Neuron (in vitro differentiated cells): Measurements from ENCODE around the gene PKN3.
"Not testable (repeated sequence)": the region's sequence is repeated elsewhere in the genome, so short reads cannot be mapped to it uniquely, and the experiment has no call there.

ENCODE experiments used
- H2AFZ ChIP-seq: one replicate; pipeline ENCODE4 v1.6.1; 2013; ENCODE audit warnings: low read depth, mild to moderate bottlenecking, inconsistent platforms, low read length, moderate library complexity
- H3K27me3 ChIP-seq: one replicate; pipeline ENCODE4 v1.6.1; 2013; ENCODE audit warnings: low read length; ENCODE audit not compliant: insufficient read depth
- H3K36me3 ChIP-seq: one replicate; pipeline ENCODE4 v1.6.1; 2013; ENCODE audit warnings: low read length; ENCODE audit not compliant: insufficient read depth
- H3K4me1 ChIP-seq: one replicate; pipeline ENCODE4 v1.6.1; 2013; ENCODE audit warnings: low read length; ENCODE audit not compliant: insufficient read depth
- H3K4me3 ChIP-seq: 2 replicates; pipeline ENCODE4 v1.5.1; 2013; ENCODE audit warnings: mild to moderate bottlenecking, low read length, moderate library complexity
- H3K9me3 ChIP-seq: one replicate; pipeline ENCODE4 v1.6.1; 2013; ENCODE audit warnings: low read length

PKN3 gene

GRCh38 chr9:128702445-128702948 is at the start of gene PKN3:
Gene PKN3 (plus strand): TSS chr9:128702503. CDS start chr9:128702916, 413 bp downstream.
- Histone ChIP-seq H3K36me3 (peaks cover 9% of the 10 kb centered on the region), H3K27me3 (no peaks in the 10 kb centered on the region), H3K9me3 (no peaks in the 10 kb centered on the region), H3K4me3 (peak within 1 kb of the TSS; percentile 89), H3K4me1 (peaks cover 4% of the 10 kb centered on the region), H2AFZ (peak within 1 kb of the TSS; percentile 91)

- Histone ChIP-seq H3K27me3 (no peaks in the 10 kb centered on the region), H3K36me3 (peaks cover 16% of the 10 kb centered on the region), H2AFZ (no peak overlapping the region), H3K4me3 (no peak overlapping the region), H3K9me3 (no peaks in the 10 kb centered on the region), H3K4me1 (peaks cover 2% of the 10 kb centered on the region)
Measured at GRCh38 chr9:128653908-128654307, 48.4 kb upstream of the PKN3 start.

- H3K4me3 ChIP-seq: no peak overlapping the region
- no peaks in the 10 kb centered on the region for H3K27me3 ChIP-seq
- no peaks in the 10 kb centered on the region for H3K9me3 ChIP-seq
- H3K4me1 ChIP-seq: peaks cover 2% of the 10 kb centered on the region
- H2AFZ ChIP-seq: no peak overlapping the region
- peaks cover 13% of the 10 kb centered on the region for H3K36me3 ChIP-seq
Measured at GRCh38 chr9:128654481-128654880, 47.8 kb upstream of the PKN3 start.

GRCh38 chr9:128656416-128657343 is 45.6 kb upstream of the PKN3 start, which contains the start of gene DYNC2I2:
Gene DYNC2I2 (minus strand): TSS chr9:128656847. CDS start chr9:128656726, 121 bp downstream.
- Histone ChIP-seq H3K4me3 (peak within 1 kb of the TSS; percentile 55), H3K36me3 (peaks cover 13% of the 10 kb centered on the region), H3K27me3 (no peaks in the 10 kb centered on the region), H2AFZ (peak within 1 kb of the TSS; percentile 86), H3K9me3 (no peaks in the 10 kb centered on the region), H3K4me1 (peaks cover 2% of the 10 kb centered on the region)

GRCh38 chr9:128657344-128657704 is 45.0 kb upstream of the PKN3 start:
- Histone ChIP-seq H3K4me1 (peaks cover 2% of the 10 kb centered on the region), H3K36me3 (peaks cover 11% of the 10 kb centered on the region), H3K9me3 (no peaks in the 10 kb centered on the region), H3K27me3 (no peaks in the 10 kb centered on the region), H3K4me3 (peak overlapping the region; percentile 55), H2AFZ (peak overlapping the region; percentile 86)

GRCh38 chr9:128657796-128658195 is 44.5 kb upstream of the PKN3 start:
- no peak overlapping the region for H2AFZ ChIP-seq
- H3K27me3 ChIP-seq: no peaks in the 10 kb centered on the region
- peaks cover 2% of the 10 kb centered on the region for H3K4me1 ChIP-seq
- peaks cover 10% of the 10 kb centered on the region for H3K36me3 ChIP-seq
- H3K9me3 ChIP-seq: no peaks in the 10 kb centered on the region
- no peak overlapping the region for H3K4me3 ChIP-seq

- H3K4me3 ChIP-seq, H3K9me3 ChIP-seq, H2AFZ ChIP-seq, H3K27me3 ChIP-seq, H3K36me3 ChIP-seq, H3K4me1 ChIP-seq: not testable (repeated sequence)
Measured at GRCh38 chr9:128666481-128666941, 35.8 kb upstream of the PKN3 start.

GRCh38 chr9:128669786-128670185 is 32.5 kb upstream of the PKN3 start:
- Histone ChIP-seq H3K4me1 (no peaks in the 10 kb centered on the region), H3K4me3 (no peak overlapping the region), H3K9me3 (no peaks in the 10 kb centered on the region), H2AFZ (no peak overlapping the region), H3K36me3 (no peaks in the 10 kb centered on the region), H3K27me3 (no peaks in the 10 kb centered on the region)

GRCh38 chr9:128675382-128675781 is 26.9 kb upstream of the PKN3 start:
- no peak overlapping the region for H2AFZ ChIP-seq
- H3K9me3 ChIP-seq: no peaks in the 10 kb centered on the region
- H3K36me3 ChIP-seq: no peaks in the 10 kb centered on the region
- no peaks in the 10 kb centered on the region for H3K4me1 ChIP-seq
- no peak overlapping the region for H3K4me3 ChIP-seq
- H3K27me3 ChIP-seq: no peaks in the 10 kb centered on the region

- no peaks in the 10 kb centered on the region for H3K36me3 ChIP-seq
- H3K9me3 ChIP-seq: no peaks in the 10 kb centered on the region
- no peak overlapping the region for H3K4me3 ChIP-seq
- H3K4me1 ChIP-seq: no peaks in the 10 kb centered on the region
- H2AFZ ChIP-seq: no peak overlapping the region
- H3K27me3 ChIP-seq: no peaks in the 10 kb centered on the region
Measured at GRCh38 chr9:128677794-128678193, 24.5 kb upstream of the PKN3 start.

- H3K4me3 ChIP-seq: peak overlapping the region; percentile 60
- peak overlapping the region; percentile 73 for H2AFZ ChIP-seq
- H3K36me3 ChIP-seq: no peaks in the 10 kb centered on the region
Measured at GRCh38 chr9:128683340-128684064, 18.8 kb upstream of the PKN3 start.

GRCh38 chr9:128684065-128684324 is 18.3 kb upstream of the PKN3 start:
- peak overlapping the region; percentile 73 for H2AFZ ChIP-seq
- peak overlapping the region; percentile 60 for H3K4me3 ChIP-seq
- no peaks in the 10 kb centered on the region for H3K9me3 ChIP-seq
- no peaks in the 10 kb centered on the region for H3K36me3 ChIP-seq
- H3K27me3 ChIP-seq: no peaks in the 10 kb centered on the region
- H3K4me1 ChIP-seq: peaks cover 31% of the 10 kb centered on the region

More at GRCh38 chr9:128683340-128684064, 18.8 kb upstream of the PKN3 start:
- Histone ChIP-seq H3K27me3 (no peaks in the 10 kb centered on the region), H3K4me1 (peaks cover 29% of the 10 kb centered on the region), H3K9me3 (no peaks in the 10 kb centered on the region)
